GM13976 (cell line): ENCODE data around the gene MYO1G.

Source experiments
- DNase-seq: peaks from one replicate; pipeline ENCODE4 v3.0.0; 2012; ENCODE audit warnings: low spot score
- CTCF ChIP-seq: IDR thresholded peaks from 2 replicates; pipeline ENCODE4 v1.5.1; 2012; ENCODE audit warnings: borderline replicate concordance, mild to moderate bottlenecking; ENCODE audit not compliant: insufficient read depth; ENCODE audit errors: extremely low read depth, missing control alignments, control extremely low read depth
- in situ Hi-C: fragments of 300-500 bp; cut with MboI; formaldehyde crosslinking; loops from one replicate; pipeline ENCODE4 v1.12.0; 2022; ENCODE audit warnings: low sequenced_read_pairs, mixed read lengths, inconsistent platforms; ENCODE audit not compliant: unreplicated experiment

MYO1G gene

GRCh38 chr7:44953156-44953555 is 25.7 kb downstream of the MYO1G start:
- TF ChIP-seq CTCF, result no peak
- in situ Hi-C loops, result no loop called here
- no peak for DNase-seq

DNA sequence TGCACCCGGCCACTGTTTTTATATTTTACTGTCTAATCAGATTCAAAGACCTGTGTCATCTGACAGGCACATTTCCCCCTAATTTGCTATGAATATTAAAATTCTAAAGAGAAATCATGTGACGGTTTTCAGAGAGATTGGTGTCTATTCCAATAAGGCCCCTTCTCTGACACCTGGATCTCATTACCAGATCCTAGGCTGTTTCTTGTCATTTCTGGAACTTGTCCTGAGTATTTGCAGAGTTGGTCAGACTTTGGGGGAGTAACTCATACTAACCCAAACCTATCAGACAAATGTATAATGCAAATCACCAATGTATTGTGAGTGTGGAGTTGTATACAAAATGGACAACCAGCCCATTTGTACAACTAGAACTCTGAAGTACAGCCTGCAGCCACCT is 29.5 kb downstream of the MYO1G start:
- no peak for DNase-seq
- in situ Hi-C loops, result no loop called here
- TF ChIP-seq CTCF, result no peak

DNA sequence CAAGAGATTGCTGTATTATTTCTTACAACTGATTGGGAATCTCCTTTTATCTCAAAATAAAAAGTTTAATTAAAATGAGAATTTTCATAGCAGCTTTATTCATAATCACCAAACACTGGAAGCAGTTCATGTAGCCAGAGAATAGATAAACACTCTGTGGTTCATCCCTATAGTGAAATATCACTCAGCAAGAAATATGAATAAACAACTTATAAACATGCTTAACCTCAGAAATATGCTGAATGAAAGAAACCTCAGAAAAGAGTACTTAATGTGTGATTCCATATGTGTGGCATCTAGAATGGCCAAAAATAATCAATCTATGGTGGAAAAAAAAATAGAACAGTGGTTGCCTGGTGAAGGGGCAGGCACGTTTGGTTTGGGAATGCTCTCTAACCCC is 33.3 kb downstream of the MYO1G start:
- DNase-seq, result no peak
- in situ Hi-C loops, result no loop called here
- TF ChIP-seq CTCF, result no peak

- TF ChIP-seq CTCF, result no peak
- DNase-seq, result no peak
- in situ Hi-C loops, result no loop called here
Observed at GRCh38 chr7:44944821-44945220, 34.0 kb downstream of the MYO1G start.

DNA sequence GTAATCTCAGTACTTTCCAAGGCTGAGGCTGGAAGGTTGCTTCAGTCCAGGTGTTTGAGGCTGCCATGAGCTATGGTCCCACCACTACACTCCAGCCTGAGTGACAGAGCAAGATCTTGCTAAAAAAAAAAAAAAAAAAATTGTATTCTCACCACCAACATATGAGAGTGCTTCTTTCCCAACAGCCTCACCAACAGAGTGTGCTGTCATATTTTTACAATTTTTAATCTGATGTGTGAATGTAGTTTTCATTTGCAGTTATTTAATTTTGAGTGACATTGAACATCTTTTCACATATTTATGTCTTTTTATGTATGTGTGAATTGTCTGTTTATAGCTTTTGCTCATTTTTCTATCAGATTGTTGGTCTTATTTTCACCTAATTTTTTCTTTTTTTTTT is 35.2 kb downstream of the MYO1G start:
- in situ Hi-C loops, result no loop called here

DNA sequence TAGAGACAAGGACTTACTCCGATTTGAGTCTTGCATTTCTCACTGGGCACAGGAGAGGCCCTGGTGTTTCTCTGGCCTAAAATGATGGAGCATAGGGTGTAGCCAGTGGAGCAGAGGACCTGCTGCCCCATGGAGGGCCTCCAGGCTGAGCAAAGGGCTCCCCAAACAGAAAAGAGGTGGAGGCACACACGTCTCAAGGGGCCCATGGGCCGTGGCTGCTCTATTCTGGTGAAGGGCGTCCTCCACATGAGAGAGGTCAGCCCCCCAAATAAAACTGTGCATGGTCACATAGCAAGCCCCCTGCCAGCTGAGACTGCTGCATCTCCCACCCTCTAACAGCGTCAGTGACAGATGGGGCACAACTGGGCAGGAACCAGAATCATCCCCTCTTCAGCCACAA is 41.4 kb downstream of the MYO1G start:
- no peak for TF ChIP-seq CTCF
- in situ Hi-C loops, result no loop called here
- no peak for DNase-seq

More for the DNA sequence above, 35.2 kb downstream of the MYO1G start:
- DNase-seq, result no peak
- TF ChIP-seq CTCF, result no peak

- peak; percentile 51 for DNase-seq
- TF ChIP-seq CTCF, result no peak
- in situ Hi-C loops, result no loop called here
Observed at GRCh38 chr7:44936322-44936721, 42.5 kb downstream of the MYO1G start.
